A549 treated with RU486 at 1 μM for 4 hours (cell line): Measurements from ENCODE around the gene SLC35G6. TPM values are rescaled to one million over a fixed set of nuclear protein-coding genes. Genes with fewer than 3 reads are reported as not detected.

ENCODE experiments used
- total RNA-seq: library from RNA; stranded (reverse); fragments of 200-300 nt; extraction: Qiagen RNA extraction; gene quantifications from 5 replicates; pipeline ENCODE4 v1.2.3, GENCODE V29; 2022; ENCODE audit warnings: low read depth

Gene SLC35G6
- not detected in 5 replicates for total RNA-seq

DNA sequence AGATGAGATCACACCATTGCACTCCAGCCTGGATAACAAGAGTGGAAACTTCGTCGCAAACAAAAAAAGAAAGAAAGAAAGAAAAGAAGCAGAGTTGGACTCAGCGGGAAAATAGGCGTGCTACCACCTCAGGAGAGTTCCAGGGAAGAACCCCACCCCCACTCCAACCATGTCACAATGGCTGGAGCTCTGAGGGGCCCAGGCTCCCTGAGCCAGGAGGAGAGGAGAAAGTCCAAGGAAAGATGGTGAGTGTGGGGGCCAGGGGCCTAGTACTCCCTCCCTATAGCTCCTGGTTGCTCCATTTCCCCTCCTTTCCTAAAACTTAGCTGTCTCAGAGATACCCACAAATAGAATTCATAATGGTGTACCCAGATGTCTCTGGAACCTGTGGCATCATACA is at the start of gene SLC35G6:
SLC35G6 (plus strand) TSS at position 172 of the 400 bp plus-strand sequence; CDS start at position 243, 71 bp downstream.

DNA sequence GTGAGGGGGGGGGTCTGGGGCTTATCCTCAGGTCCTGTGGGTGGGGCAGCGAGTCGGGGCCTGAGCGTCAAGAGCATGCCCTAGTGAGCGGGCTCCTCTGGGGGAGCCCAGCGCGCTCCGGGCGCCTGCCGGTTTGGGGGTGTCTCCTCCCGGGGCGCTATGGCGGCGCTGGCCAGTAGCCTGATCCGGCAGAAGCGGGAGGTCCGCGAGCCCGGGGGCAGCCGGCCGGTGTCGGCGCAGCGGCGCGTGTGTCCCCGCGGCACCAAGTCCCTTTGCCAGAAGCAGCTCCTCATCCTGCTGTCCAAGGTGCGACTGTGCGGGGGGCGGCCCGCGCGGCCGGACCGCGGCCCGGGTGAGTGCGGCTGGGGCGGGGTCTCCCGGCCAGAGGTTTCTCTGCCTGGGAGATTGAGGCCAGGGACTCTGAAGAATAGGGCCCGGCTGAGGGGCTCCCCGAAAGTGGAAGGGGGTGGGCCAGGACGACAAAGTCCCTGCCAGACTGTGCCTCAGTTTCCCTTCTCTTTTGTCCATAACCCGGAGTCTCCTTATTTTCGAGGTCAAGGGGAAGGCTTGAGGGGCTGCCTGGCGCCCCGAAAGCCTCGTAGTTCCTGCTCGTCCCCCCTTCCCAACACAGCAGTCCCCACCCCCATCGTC is 41.7 kb upstream of the SLC35G6 start, which contains the start of gene FGF11:
FGF11 (plus strand) TSS at position 51 of the 651 bp plus-strand sequence; CDS start at position 160, 109 bp downstream.

DNA sequence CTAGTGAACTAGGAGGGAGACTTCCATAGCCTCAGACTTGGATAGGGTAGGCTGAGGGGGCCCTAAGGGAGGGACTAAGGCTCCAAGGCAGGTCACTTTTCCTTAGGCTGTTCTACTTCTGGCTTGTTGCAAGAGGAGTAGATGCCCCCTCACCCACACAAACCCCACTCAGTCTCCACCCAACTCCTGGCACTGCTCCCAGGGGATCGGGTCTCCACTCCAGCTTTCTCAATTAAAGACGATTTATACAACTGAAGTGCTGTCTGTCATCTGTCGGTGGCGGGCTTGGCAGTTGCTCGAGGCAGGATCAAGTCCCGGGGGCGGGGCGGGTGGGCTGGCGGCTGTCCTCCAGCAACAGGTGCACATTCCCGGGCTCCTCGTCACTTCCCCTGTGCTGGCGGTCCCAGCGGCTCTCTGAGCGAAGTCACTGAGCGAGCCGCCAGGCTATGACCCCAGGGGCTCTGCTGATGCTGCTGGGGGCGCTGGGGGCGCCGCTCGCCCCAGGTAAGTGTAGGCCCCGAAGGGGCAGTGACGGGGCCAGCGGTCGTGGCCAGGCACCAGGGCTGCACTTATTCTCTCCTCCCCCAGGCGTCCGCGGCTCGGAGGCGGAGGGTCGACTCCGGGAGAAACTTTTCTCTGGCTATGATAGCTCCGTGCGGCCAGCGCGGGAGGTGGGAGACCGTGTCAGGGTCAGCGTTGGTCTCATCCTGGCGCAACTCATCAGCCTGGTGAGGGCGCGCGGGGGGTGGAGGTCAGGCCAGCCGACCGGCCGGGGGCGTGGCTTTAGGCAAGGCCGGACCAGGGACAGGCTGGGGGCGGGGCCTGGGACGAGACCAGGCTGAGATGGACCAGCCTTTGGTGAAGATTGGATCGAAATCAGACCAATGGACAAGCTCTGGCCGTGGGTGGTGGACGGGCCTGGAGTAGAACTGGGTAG is 36.3 kb upstream of the SLC35G6 start, which contains the start of gene CHRNB1:
CHRNB1 (plus strand) TSS at position 380 of the 937 bp plus-strand sequence; CDS start at position 447, 67 bp downstream.

DNA sequence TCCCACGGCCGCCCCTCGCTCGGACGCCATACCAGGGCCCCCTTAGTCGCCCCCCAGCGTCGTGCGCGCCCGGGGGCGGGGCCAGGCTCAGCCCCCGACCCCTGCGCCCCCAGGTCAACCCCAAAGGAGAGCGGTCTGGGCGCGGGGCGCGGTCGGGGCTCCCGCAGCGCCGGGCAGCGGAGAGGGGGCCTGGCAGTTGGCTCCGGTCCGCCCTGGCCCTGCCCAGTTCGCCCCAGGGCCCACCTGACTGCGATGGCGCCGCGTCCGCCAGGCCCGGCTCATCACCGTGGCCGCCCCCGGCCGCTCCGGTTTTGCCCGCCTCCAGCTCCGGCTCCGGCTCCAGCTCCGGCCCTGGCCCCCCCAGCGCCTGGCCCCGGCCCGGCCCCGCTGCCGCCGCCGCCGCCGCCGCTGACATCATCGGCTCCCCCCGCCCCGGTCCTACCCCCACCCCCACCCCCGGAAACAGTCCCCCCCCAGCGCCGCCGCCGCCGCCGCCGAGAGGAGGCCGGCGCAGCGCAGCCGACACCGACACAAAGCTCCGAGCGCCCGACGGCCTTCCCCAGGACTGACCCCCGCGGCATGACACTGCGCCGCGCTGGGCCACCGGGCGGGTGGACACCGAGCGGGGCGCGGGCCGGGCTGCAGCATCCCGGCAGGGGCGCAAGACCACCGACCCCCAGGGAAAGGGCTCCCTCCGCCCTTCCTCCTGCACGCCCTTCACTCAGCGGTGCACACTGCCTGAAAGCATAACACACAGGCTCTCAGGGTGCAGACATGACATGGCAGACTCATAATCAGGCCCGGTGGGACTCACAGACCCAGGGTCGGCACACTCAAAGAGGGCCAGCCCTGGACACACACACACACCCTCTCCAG is 1.8 kb upstream of the SLC35G6 start, which contains the start of gene ZBTB4:
ZBTB4 (minus strand) TSS at position 419 of the 876 bp plus-strand sequence. CDS start 12,830 bp downstream, outside the sequence.

DNA sequence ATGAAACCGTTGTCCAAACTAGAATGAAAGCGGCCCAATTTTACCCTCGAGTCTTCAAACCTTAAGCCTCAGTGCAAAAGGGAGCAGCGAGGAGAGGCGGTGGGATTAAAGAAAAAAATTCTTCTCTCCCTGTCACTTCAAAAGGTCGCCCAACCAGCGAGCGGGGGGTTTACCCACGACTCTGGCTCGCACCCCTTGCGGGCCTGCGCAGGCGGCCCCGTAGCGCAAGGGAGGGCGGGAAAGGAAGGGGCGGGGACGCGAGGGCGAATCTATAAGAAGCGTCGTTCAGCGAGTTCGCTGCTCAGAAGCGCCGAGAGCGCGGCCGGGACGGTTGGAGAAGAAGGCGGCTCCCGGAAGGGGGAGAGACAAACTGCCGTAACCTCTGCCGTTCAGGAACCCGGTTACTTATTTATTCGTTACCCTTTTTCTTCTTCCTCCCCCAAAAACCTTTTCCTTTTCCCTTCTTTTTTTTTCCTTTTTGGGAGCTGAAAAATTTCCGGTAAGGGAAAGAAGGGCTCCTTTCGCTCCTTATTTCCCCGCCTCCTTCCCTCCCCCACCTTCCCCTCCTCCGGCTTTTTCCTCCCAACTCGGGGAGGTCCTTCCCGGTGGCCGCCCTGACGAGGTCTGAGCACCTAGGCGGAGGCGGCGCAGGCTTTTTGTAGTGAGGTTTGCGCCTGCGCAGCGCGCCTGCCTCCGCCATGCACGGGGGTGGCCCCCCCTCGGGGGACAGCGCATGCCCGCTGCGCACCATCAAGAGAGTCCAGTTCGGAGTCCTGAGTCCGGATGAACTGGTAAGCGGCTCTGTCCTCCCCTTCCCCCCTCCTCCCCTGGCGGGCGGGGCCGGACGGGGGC is 3.0 kb downstream of the SLC35G6 start, which contains the start of gene POLR2A:
POLR2A (plus strand) TSS at position 300 of the 852 bp plus-strand sequence.

Other genes with a start within 250 kb of the SLC35G6 start
- 26.1 to 39.5 TPM (median 37.0 TPM) in 5 replicates for gene DVL2, start 246.9 kb upstream of the SLC35G6 start, total RNA-seq
- gene PHF23, start 242.0 kb upstream of the SLC35G6 start, total RNA-seq: 82.3 to 110 TPM (median 92.2 TPM) in 5 replicates
- gene GABARAP, start 239.0 kb upstream of the SLC35G6 start, total RNA-seq: 678 to 759 TPM (median 700 TPM) in 5 replicates
- 210 to 241 TPM (median 229 TPM) in 5 replicates for gene CTDNEP1, start 229.7 kb upstream of the SLC35G6 start, total RNA-seq
- 110 to 138 TPM (median 124 TPM) in 5 replicates for gene ELP5, start 229.2 kb upstream of the SLC35G6 start, total RNA-seq
- 0.57 to 1.5 TPM (median 0.71 TPM) in 5 replicates for gene CLDN7, start 219.0 kb upstream of the SLC35G6 start, total RNA-seq
- 0.07 to 0.29 TPM (median 0.17 TPM) in 5 replicates for gene SLC2A4, start 199.7 kb upstream of the SLC35G6 start, total RNA-seq
- 0.32 to 0.80 TPM (median 0.41 TPM) in 5 replicates for gene YBX2, start 186.8 kb upstream of the SLC35G6 start, total RNA-seq
- 1,703 to 1,867 TPM (median 1,727 TPM) in 5 replicates for gene EIF5A, start 173.8 kb upstream of the SLC35G6 start, total RNA-seq
- gene GPS2, start 166.1 kb upstream of the SLC35G6 start, total RNA-seq: 86.5 to 109 TPM (median 99.7 TPM) in 5 replicates
- 21.8 to 31.5 TPM (median 27.2 TPM) in 5 replicates for gene NEURL4, start 152.1 kb upstream of the SLC35G6 start, total RNA-seq
- gene ACAP1, start 144.9 kb upstream of the SLC35G6 start, total RNA-seq: 0.74 to 8.9 TPM (median 4.6 TPM) in 5 replicates
- 10.7 to 15.4 TPM (median 12.9 TPM) in 5 replicates for gene KCTD11, start 129.3 kb upstream of the SLC35G6 start, total RNA-seq
- gene TMEM95, start 126.3 kb upstream of the SLC35G6 start, total RNA-seq: not detected in 5 replicates
- gene TNK1, start 100.4 kb upstream of the SLC35G6 start, total RNA-seq: 1.5 to 2.1 TPM (median 1.9 TPM) in 5 replicates
- 35.0 to 47.4 TPM (median 36.8 TPM) in 5 replicates for gene PLSCR3, start 86.9 kb upstream of the SLC35G6 start, total RNA-seq
- 183 to 235 TPM (median 214 TPM) in 5 replicates for gene TMEM256, start 77.3 kb upstream of the SLC35G6 start, total RNA-seq
- 13.0 to 21.8 TPM (median 16.6 TPM) in 5 replicates for gene NLGN2, start 73.6 kb upstream of the SLC35G6 start, total RNA-seq
- not detected in 5 replicates for gene SPEM1, start 61.1 kb upstream of the SLC35G6 start, total RNA-seq
- 0.08 TPM in 1 of 5 replicates, not detected in the others for gene SPEM2, start 55.8 kb upstream of the SLC35G6 start, total RNA-seq
- not detected in 5 replicates for gene SPEM3, start 52.6 kb upstream of the SLC35G6 start, total RNA-seq
- gene TMEM102, start 46.0 kb upstream of the SLC35G6 start, total RNA-seq: 8.7 to 15.2 TPM (median 12.6 TPM) in 5 replicates
- 0.74 to 1.4 TPM (median 1.2 TPM) in 5 replicates for gene FGF11, start 41.9 kb upstream of the SLC35G6 start, total RNA-seq
- gene CHRNB1, start 36.4 kb upstream of the SLC35G6 start, total RNA-seq: 5.7 to 8.0 TPM (median 7.2 TPM) in 5 replicates
- gene ZBTB4, start 1.8 kb upstream of the SLC35G6 start, total RNA-seq: 17.8 to 24.3 TPM (median 22.7 TPM) in 5 replicates
- gene POLR2A, start 2.9 kb downstream of the SLC35G6 start, total RNA-seq: 62.1 to 84.5 TPM (median 77.7 TPM) in 5 replicates
- 8.8 to 13.0 TPM (median 10.7 TPM) in 5 replicates for gene TNFSF12, start 67.6 kb downstream of the SLC35G6 start, total RNA-seq
- gene TNFSF13, start 77.3 kb downstream of the SLC35G6 start, total RNA-seq: 0.72 to 1.5 TPM (median 1.1 TPM) in 5 replicates
- 93.8 to 107 TPM (median 95.9 TPM) in 5 replicates for gene SENP3, start 80.5 kb downstream of the SLC35G6 start, total RNA-seq
- gene CD68, start 98.2 kb downstream of the SLC35G6 start, total RNA-seq: 31.7 to 44.5 TPM (median 39.7 TPM) in 5 replicates
- gene MPDU1, start 102.4 kb downstream of the SLC35G6 start, total RNA-seq: 117 to 140 TPM (median 122 TPM) in 5 replicates
- 0.16 to 0.30 TPM (median 0.19 TPM) in 5 replicates for gene SOX15, start 108.6 kb downstream of the SLC35G6 start, total RNA-seq
- 52.7 to 63.1 TPM (median 62.0 TPM) in 5 replicates for gene FXR2, start 133.5 kb downstream of the SLC35G6 start, total RNA-seq
- 70.6 to 108 TPM (median 81.7 TPM) in 5 replicates for gene SAT2, start 146.4 kb downstream of the SLC35G6 start, total RNA-seq
- gene SHBG, start 148.7 kb downstream of the SLC35G6 start, total RNA-seq: 0.47 to 0.70 TPM (median 0.64 TPM) in 5 replicates
- gene ATP1B2, start 169.5 kb downstream of the SLC35G6 start, total RNA-seq: 0.13 to 0.42 TPM (median 0.27 TPM) in 5 replicates
- gene TP53, start 206.0 kb downstream of the SLC35G6 start, total RNA-seq: 46.4 to 54.0 TPM (median 52.3 TPM) in 5 replicates
- 33.8 to 47.6 TPM (median 43.3 TPM) in 5 replicates for gene WRAP53, start 207.0 kb downstream of the SLC35G6 start, total RNA-seq
- 0.85 to 1.9 TPM (median 1.7 TPM) in 5 replicates for gene EFNB3, start 223.8 kb downstream of the SLC35G6 start, total RNA-seq
- gene DNAH2, start 236.3 kb downstream of the SLC35G6 start, total RNA-seq: 0.01 to 0.02 TPM (median 0.02 TPM) in 3 of 5 replicates, not detected in the others